HG02870 (cell line): Measurements from ENCODE around the gene SLC6A18.
"Not testable (repeated sequence)": the region's sequence is repeated elsewhere in the genome, so short reads cannot be mapped to it uniquely, and the experiment has no call there.

Experiments
- ATAC-seq: cut with Tn5 transposase; IDR thresholded peaks from one replicate; pipeline ENCODE4 v1.9.1; 2021; ENCODE audit warnings: mild to moderate bottlenecking, moderate library complexity; ENCODE audit not compliant: unreplicated experiment

The SLC6A18 gene

DNA sequence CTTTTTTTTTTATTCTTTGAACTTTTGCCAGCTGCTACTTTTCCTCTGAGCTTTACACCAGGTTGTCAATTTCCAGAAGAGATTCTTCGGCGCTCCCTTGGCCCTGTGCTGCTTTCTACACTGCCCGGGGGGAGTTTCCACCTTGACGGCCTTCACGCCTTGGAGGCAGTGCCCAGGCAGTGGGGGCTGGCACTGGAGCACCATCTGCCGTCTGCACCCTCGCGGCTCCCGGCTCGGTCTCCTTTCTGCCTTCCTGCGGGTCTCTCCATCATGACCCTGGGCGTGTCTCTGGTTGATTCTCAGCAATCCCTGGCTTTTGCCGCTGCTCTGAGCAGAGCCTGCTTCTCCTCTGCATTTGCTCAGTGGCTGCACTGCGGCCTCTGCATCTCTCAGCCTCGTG, 2.9 kb downstream of the SLC6A18 start:
- ATAC-seq, result no peak

- not testable (repeated sequence) for ATAC-seq
These were observed 3.8 kb downstream of the SLC6A18 start for GRCh38 chr5:1229023-1229422.

DNA sequence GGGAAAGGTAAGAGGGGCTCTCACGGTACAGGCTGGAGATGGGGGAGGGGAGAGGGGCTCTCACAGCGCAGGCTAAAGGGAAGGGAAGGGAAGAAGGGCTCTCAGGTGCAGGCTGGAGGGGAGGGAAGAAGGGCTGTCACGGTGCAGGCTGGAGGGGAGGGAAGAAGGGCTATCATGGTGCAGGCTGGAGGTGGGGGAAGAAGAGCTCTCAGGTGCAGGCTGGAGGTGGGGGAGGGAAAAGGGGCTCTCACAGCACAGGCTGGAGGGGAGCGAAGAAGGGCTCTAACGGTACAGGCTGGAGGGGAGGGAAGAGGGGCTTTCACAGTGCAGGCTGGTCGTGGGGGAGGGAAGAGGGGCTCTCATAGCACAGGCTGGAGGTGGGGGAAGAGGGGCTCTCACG, 4.6 kb downstream of the SLC6A18 start:
- ATAC-seq, result no peak

- ATAC-seq, result no peak
These were observed 5.4 kb downstream of the SLC6A18 start for GRCh38 chr5:1230551-1230950.

- no peak for ATAC-seq
These were observed 6.2 kb downstream of the SLC6A18 start for GRCh38 chr5:1231354-1231905.

DNA sequence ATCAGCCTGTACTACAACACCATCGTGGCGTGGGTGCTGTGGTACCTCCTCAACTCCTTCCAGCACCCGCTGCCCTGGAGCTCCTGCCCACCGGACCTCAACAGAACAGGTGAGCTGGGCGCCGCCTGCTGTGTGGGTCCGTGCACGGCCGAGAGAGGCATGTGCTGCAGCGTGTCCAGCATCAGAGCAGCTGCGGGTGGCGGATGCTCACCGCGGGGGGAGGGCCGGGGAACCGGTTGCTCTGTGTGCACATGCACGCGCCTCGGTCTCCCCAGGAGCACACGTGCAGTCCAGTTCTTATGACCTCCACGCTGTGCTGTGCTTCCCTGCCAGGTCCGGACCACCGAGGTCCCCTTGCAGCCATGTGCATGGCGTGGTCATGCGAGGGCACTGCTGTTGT, 7.6 kb downstream of the SLC6A18 start:
- ATAC-seq, result no peak

GRCh38 chr5:1235379-1235778, 10.2 kb downstream of the SLC6A18 start:
- ATAC-seq, result no peak

GRCh38 chr5:1235838-1236237, 10.7 kb downstream of the SLC6A18 start:
- no peak for ATAC-seq

DNA sequence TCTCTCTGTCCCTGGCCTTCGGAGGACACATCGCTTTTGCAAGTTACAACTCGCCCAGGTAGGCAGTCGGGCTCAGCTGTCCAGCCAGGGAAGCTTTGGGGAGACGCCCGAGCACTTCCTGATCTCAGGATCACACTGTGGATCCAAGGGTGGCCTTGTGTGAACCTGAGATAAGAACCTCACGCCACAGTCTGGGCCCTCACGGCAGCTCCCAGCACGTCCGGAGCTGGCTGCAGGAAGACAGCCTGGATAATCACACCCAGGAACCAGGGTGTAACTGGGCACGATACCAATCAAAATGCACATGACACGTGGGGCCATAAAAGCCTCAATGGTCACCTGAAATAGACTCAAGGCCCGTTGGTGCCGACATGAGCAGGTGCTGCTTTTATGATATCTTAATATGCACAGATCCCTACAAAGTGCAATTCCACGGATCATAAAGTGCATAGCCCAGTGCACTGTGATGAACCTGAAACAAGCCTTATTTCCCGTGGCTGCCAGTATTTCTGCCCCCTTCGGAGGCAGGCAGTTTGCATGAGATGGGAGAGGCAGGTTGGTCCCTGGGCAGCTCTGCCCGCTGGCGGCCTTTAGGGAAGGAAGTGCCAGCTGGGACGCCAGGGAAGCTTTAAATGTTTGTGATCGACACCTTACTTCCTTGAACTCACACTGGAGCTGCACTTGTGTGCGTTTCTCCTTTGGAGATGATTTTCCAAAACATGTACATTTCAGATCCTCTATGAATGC, 14.5 kb downstream of the SLC6A18 start:
- ATAC-seq, result no peak

DNA sequence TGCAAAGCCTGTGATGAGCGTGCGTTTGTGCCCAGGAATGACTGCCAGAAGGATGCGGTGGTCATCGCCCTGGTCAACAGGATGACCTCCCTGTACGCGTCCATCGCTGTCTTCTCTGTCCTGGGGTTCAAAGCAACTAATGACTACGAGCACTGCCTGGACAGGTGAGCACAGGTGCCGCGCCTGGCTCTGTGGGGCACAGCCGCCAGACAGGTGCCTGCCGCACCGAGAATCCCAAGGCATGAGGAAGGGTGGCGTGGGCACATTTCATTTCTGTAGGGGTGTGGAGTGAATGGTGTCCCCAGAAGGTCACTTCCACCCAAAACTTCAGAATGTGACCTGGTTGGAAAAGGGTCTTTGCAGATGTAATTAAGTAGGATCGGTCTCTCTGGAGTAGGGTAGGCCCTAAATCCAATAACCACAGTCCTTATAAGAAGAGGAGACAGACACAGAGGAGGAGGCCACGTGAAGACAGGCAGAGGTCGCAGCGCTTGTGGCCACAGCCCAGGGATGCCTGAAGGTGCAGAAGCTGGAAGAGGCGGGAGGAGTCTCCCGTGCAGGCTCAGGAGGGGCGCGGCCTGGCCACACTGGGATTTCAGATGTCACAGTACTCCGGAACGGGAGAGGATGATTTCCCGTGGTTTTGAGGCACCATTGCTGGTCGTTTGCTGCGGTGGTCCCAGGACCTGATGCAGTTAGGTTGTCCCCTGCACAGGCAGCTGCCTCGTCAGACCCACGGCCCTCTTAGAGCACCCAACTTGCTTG, 15.5 kb downstream of the SLC6A18 start:
- ATAC-seq, result no peak

GRCh38 chr5:1241509-1242080, 16.4 kb downstream of the SLC6A18 start:
- no peak for ATAC-seq

GRCh38 chr5:1242733-1243486, 17.7 kb downstream of the SLC6A18 start:
- ATAC-seq, result no peak

- ATAC-seq, result no peak
These were observed 18.4 kb downstream of the SLC6A18 start for GRCh38 chr5:1243487-1244130.

DNA sequence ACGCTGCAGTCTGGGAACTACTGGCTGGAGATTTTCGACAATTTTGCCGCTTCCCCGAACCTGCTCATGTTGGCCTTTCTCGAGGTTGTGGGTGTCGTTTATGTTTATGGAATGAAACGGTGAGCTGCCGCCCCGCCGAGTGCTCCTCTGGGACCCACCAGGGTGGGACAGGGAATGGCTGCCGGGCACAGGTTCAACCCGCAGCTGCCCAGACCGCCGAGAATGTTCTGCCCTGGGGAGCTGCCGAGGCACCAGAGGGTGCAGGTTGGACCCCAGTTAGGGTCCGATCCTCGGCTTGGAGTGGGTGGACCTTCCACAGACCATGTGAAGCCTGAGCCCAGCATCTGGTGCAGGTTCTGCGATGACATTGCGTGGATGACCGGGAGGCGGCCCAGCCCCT, 19.1 kb downstream of the SLC6A18 start:
- no peak for ATAC-seq

- no peak for ATAC-seq
These were observed 19.8 kb downstream of the SLC6A18 start for GRCh38 chr5:1244976-1245375.

DNA sequence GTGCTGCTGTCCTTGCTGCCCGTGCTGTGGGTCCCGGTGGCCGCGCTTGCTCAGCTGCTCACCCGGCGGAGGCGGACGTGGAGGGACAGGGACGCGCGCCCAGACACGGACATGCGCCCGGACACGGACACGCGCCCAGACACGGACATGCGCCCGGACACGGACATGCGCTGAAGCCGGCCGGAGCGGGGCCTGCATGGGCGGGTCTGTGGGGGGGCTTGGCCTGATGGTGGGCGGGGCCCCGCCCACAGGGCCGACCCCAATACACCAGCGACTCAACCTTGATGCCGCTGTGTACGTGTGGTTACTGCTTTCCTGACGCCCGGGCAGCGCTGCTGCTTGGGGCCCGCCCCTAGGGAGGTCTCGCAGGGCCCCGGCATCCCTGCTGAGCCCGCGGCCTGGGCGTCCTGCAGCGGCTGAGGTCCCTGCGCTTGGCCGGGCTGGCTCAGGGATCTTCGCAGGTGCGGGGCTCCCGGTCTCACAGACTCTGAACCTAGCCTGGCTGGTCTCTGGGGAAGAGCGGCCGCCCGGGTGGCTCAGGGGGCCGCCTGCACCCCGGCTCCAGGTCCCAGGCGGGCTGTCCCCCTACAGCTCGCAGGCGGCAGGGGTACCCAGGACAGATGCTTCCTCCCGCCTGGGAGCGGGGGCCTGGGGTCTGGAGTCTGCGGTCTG, 20.9 kb downstream of the SLC6A18 start:
- ATAC-seq, result no peak

GRCh38 chr5:1246711-1247431, 21.7 kb downstream of the SLC6A18 start:
- no peak for ATAC-seq

- no peak for ATAC-seq
These were observed 22.6 kb downstream of the SLC6A18 start for GRCh38 chr5:1247811-1248210.
